Spleen (tissue), 7 donors: ENCODE measurements around the gene AKR7A3.

ENCODE experiments used
- CTCF ChIP-seq, 11 experiments: fragments of 200-600 bp in 7 of 11; fragments of 450-650 bp in 4 of 11; sonication (generic) in 4 of 11; IDR thresholded peaks in 8 of 11; conservative IDR thresholded peaks in 3 of 11; 1 replicate in 7 of 11; 2 replicates in 4 of 11; pipeline versions ENCODE4 v1.4.0 to v1.8.0; 2016 to 2021; ENCODE audit warnings: antibody characterized with exemption in 11 of 11, inconsistent platforms in 4 of 11, mild to moderate bottlenecking in 1 of 11
- POLR2A ChIP-seq, 3 donors: fragments of 450-650 bp; IDR thresholded peaks; one replicate each; pipeline ENCODE4 v1.5.1; 2017; ENCODE audit warnings: antibody characterized with exemption in 3 of 3, mild to moderate bottlenecking in 1 of 3
- POLR2AphosphoS5 ChIP-seq, 3 donors: sonication (generic); formaldehyde crosslinking; IDR thresholded peaks; one replicate each; pipeline ENCODE4 v1.5.1; 2017; ENCODE audit warnings: antibody characterized with exemption in 3 of 3
- donor health status: DM: no; HTN: no; CAD: no; lungs with moderate emphysema.
- donor health status: DM: no; HTN: no; CAD: no.
- donor health status: DM: no; HTN: no; CAD: no.

DNA sequence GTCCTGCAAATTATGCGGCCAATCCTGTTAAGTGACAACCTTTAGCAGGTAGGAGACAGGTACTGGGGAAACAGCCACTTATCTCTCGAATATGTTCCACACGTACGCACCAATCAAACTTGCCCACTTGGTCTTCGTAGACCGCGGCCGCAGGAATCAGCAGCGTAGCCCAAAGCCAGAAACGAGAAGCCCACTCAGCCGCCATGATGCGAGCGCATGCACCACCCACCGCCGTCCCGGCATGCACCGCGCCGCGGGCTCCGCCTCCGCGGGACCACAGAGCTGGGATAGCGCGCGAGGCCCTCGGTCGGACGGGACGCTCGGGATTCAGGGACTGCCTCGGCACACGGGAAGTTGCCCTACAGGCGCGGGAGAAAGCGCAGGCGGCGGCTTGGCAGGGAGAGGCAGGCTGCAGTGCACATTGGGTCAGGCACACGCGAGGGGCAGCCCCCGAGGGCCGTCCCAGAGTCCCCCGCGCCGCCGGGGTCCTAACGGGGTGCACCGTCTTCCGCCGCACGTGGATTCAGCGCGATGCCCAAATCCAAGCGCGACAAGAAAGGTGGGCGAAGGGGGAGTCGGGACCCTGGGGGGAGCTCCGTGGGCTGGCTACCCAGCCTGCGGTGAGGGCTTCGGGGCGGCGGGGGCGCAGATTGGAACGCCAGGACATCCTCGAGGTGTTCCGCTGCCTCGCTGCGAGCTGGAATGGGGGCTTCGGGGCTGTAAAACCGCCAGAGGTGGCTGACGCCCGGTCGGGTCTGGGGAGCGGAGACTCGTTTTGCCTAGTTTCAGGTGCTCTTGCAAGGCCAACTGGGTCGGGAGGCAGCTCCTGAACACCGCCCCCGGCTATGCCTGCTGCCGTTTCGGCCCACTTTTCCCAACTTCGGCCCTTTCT lies 37.0 kb downstream of the AKR7A3 start, which contains the start of the genes EMC1 and MRTO4:
- peak in 4 of 11 experiments; percentile 6 to 24 (median 22) for TF ChIP-seq CTCF (IDR thresholded peaks at IDR 0.05 in 8 of 11, conservative IDR thresholded peaks at IDR 0.05 in 3 of 11)
- TF ChIP-seq POLR2A (IDR thresholded peaks at IDR 0.05) = no peak
- peak; percentile 82 to 94 (median 87) for TF ChIP-seq POLR2AphosphoS5 (IDR thresholded peaks at IDR 0.05)
